ENCODE results near the gene NRBP1.

GRCh38 chr2:27461118-27461517, 32.7 kb downstream of the NRBP1 start:
- TF ChIP-seq CTCF (IDR thresholded peaks at IDR 0.05) (no peak), POLR2A (IDR thresholded peaks at IDR 0.05) (no peak)

Data from ovary (tissue), 3 donors.